Upper lobe of left lung (tissue), 6 donors: ENCODE data around the gene PPID. TPM values are rescaled to one million over a fixed set of nuclear protein-coding genes. Genes with fewer than 3 reads are reported as not detected.
"Not testable (repeated sequence)": the region's sequence is repeated elsewhere in the genome, so short reads cannot be mapped to it uniquely, and the experiment has no call there.

Experiments used
- ATAC-seq, 2 donors: fragments of 200-7000 bp; cut with Tn5 transposase; one replicate each; pipeline ENCODE4 v1.9.1; 2022; ENCODE audit warnings: mild to moderate bottlenecking in 2 of 2, moderate library complexity in 2 of 2; ENCODE audit not compliant: low FRiP score in 2 of 2
- DNase-seq, 2 donors: peaks; one replicate each; pipeline ENCODE4 v3.0.0-alpha.2; 2019 to 2020
- H3K27ac ChIP-seq, 4 donors: fragments of 200-600 bp; sonication (generic); one replicate each; pipeline ENCODE4 v1.5.1; 2016 to 2019
- H3K27me3 ChIP-seq, 4 donors: fragments of 200-600 bp; sonication (generic); one replicate each; pipeline ENCODE4 v1.5.1; 2017 to 2019
- H3K36me3 ChIP-seq, 4 donors: fragments of 200-600 bp; sonication (generic); one replicate each; pipeline ENCODE4 v1.5.1; 2016 to 2019
- H3K4me1 ChIP-seq, 4 donors: fragments of 200-600 bp; sonication (generic); one replicate each; pipeline ENCODE4 v1.5.1; 2018 to 2019
- H3K4me3 ChIP-seq, 4 donors: fragments of 200-600 bp; sonication (generic); one replicate each; pipeline ENCODE4 v1.5.1; 2017 to 2019; ENCODE audit warnings: mild to moderate bottlenecking in 2 of 4, moderate library complexity in 1 of 4
- H3K9me3 ChIP-seq, 4 donors: fragments of 200-600 bp; sonication (generic); one replicate each; pipeline ENCODE4 v1.5.1; 2018 to 2019
- EP300 ChIP-seq, 4 donors: sonication (generic); formaldehyde crosslinking; IDR thresholded peaks; one replicate each; pipeline ENCODE4 v1.5.1; 2017; ENCODE audit warnings: antibody characterized with exemption in 4 of 4, control low read depth in 2 of 4
- POLR2A ChIP-seq, 4 donors: fragments of 450-650 bp; IDR thresholded peaks; one replicate each; pipeline ENCODE4 v1.5.1; 2016 to 2017; ENCODE audit warnings: antibody characterized with exemption in 4 of 4, mild to moderate bottlenecking in 2 of 4
- POLR2AphosphoS5 ChIP-seq, 2 donors: sonication (generic); formaldehyde crosslinking; IDR thresholded peaks; one replicate each; pipeline ENCODE4 v1.5.1; 2017; ENCODE audit warnings: antibody characterized with exemption in 2 of 2
- WGBS, 2 donors: methylation state at CpG; one replicate each; pipeline ENCODE4 v1.1.5; 2017 to 2018; 5-methylcytosine and 5-hydroxymethylcytosine counted together
- total RNA-seq, 6 donors: library from RNA; depleted of rRNA in 4 of 6; stranded (reverse); fragments of >200 nt in 4 of 6; gene quantifications; one replicate each; pipeline versions ENCODE4 v1.1.0 to v1.2.1, GENCODE V29; 2016 to 2021
- TF ChIP-seq, protein P1 (sequence below), 6 experiments: fragments of 450-650 bp in 4 of 6; fragments of 200-600 bp in 2 of 6; sonication (generic) in 2 of 6; IDR thresholded peaks; one replicate each; pipeline ENCODE4 v1.5.1; 2016 to 2019; ENCODE audit warnings: antibody characterized with exemption in 6 of 6
- donor health status: DM: no; HTN: no; CAD: no; lungs with moderate emphysema.
- donor health status: DM: no; HTN: yes; CAD: no; lungs with severe emphysema.

Gene PPID
- total RNA-seq, 6 donors from 2014 or later, result 5.0 to 33.5 (median 16.6) TPM

DNA sequence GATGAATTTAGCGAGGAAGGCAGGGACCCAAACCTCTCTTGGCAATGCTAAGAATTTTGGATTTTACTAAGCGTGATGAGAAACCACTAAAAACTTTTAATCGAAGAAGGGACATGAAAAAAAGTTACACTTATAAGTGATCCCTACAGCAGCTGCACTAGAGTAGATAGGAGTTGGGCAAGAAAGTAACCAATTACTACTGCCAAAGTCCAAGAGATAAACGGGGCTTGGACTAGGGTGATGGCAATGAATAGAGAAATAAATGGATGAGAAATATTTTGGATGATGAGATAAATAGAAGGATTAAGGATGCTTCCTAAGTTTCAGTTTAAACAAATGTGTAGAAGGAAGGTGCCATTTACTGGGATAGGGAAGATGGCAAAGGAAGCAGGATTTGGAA lies 39.4 kb upstream of the PPID start:
- no peaks in the 10 kb centered on the region for H3K9me3 ChIP-seq
- H3K27me3 ChIP-seq, result no peaks in the 10 kb centered on the region
- no peak for ATAC-seq
- no peak overlapping the region for H3K4me3 ChIP-seq
- peaks cover 3 to 11% (median 5%) of the 10 kb centered on the region in 4 donors for H3K4me1 ChIP-seq
- no peak for DNase-seq
- no peak for TF ChIP-seq POLR2AphosphoS5 (IDR thresholded peaks at IDR 0.05)
- TF ChIP-seq POLR2A (IDR thresholded peaks at IDR 0.05), result no peak
- no peak for TF ChIP-seq EP300 (IDR thresholded peaks at IDR 0.05)
- TF ChIP-seq, protein P1, sequence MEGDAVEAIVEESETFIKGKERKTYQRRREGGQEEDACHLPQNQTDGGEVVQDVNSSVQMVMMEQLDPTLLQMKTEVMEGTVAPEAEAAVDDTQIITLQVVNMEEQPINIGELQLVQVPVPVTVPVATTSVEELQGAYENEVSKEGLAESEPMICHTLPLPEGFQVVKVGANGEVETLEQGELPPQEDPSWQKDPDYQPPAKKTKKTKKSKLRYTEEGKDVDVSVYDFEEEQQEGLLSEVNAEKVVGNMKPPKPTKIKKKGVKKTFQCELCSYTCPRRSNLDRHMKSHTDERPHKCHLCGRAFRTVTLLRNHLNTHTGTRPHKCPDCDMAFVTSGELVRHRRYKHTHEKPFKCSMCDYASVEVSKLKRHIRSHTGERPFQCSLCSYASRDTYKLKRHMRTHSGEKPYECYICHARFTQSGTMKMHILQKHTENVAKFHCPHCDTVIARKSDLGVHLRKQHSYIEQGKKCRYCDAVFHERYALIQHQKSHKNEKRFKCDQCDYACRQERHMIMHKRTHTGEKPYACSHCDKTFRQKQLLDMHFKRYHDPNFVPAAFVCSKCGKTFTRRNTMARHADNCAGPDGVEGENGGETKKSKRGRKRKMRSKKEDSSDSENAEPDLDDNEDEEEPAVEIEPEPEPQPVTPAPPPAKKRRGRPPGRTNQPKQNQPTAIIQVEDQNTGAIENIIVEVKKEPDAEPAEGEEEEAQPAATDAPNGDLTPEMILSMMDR (IDR thresholded peaks at IDR 0.05), result no peak
- H3K36me3 ChIP-seq, result no peaks in the 10 kb centered on the region
- 82% methylated on average over 4 of the region's 4 CpGs for WGBS, 2 donors
- no peak overlapping the region for H3K27ac ChIP-seq

DNA sequence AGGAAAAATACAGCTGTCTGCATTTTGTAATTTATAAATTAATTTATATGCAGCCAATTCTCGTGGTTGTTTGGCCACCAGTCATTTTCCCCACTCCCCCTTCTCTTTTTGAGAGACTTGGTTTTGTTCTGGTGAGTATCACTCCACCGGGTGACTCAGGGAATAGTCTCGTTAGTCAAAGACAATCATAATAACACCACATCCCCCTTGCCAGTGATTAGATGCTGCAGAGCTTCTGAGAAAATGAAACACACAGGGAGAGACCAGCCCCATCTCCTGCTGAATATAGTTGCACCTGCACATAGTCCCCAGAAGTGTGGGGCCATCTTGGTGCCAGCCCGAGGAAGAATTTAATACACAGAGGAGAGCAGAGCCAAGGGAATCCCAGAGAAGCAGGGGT lies 37.7 kb upstream of the PPID start:
- H3K36me3 ChIP-seq, result no peaks in the 10 kb centered on the region
- no peaks in the 10 kb centered on the region for H3K27me3 ChIP-seq
- no peak overlapping the region for H3K27ac ChIP-seq
- H3K4me1 ChIP-seq, result peaks cover 0 to 5% (median 0%) of the 10 kb centered on the region in 4 donors
- no peak overlapping the region for H3K4me3 ChIP-seq
- TF ChIP-seq, protein P1 (IDR thresholded peaks at IDR 0.05), result no peak
- TF ChIP-seq POLR2AphosphoS5 (IDR thresholded peaks at IDR 0.05), result no peak
- TF ChIP-seq EP300 (IDR thresholded peaks at IDR 0.05), result no peak
- TF ChIP-seq POLR2A (IDR thresholded peaks at IDR 0.05), result no peak
- WGBS, 2 donors, result 84 to 92% methylated on average over 3 to 4 of the region's 4 CpGs
- peak in 1 of 2 donors; percentile 40 for ATAC-seq
- H3K9me3 ChIP-seq, result no peaks in the 10 kb centered on the region
- DNase-seq, result no peak

DNA sequence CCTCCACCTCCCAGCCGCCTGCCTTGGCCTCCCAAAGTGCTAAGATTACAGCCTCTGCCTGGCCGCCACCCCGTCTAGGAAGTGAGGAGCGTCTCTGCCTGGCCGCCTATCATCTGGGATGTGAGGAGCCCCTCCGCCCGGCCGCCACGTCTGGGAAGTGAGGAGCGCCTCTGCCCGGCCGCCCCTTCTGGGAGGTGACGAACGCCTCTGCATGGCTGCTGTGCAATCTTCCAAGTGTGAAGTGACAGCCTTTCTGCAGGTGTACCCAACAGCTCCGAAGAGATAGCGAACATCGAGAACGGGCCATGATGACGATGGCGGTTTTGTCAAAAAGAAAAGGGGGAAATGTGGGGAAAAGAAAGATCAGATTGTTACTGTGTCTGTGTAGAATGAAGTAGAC lies 36.3 kb upstream of the PPID start:
- not testable (repeated sequence) for H3K27me3 ChIP-seq, H3K9me3 ChIP-seq, H3K27ac ChIP-seq, ATAC-seq, H3K4me1 ChIP-seq, H3K36me3 ChIP-seq, H3K4me3 ChIP-seq
- WGBS, 2 donors, result 94 to 99% methylated on average over 15 to 20 of the region's 20 CpGs
- DNase-seq, result peak in 1 of 2 donors; percentile 74

DNA sequence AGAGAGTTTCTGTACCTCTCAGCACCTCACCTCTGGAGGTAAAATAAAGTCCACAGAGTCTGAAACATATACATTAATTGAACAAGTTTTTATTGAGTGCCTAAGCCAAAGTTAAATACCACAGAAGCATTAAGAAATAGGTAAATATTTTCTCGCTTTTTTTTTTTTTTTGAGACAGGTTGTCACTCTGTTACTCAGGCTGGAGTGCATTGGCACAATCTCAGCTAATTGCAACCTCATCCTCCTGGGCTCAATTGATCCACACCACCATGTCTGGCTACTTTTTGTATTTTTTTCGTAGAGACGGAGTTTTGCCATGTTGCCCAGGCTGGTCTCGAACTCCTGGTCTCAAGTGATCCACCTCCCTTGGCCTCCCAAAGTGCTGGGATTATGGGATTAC lies 35.5 kb upstream of the PPID start:
- Histone ChIP-seq H3K4me3 (no peak overlapping the region), H3K9me3 (no peaks in the 10 kb centered on the region), H3K4me1 (peaks cover 0 to 5% (median 0%) of the 10 kb centered on the region in 4 donors), H3K36me3 (no peaks in the 10 kb centered on the region), H3K27ac (no peak overlapping the region), H3K27me3 (no peaks in the 10 kb centered on the region)
- WGBS, 2 donors, result 74 to 82% methylated on average over 4 of the region's 4 CpGs
- no peak for TF ChIP-seq EP300 (IDR thresholded peaks at IDR 0.05)
- TF ChIP-seq POLR2A (IDR thresholded peaks at IDR 0.05), result no peak
- TF ChIP-seq, protein P1 (IDR thresholded peaks at IDR 0.05), result no peak
- TF ChIP-seq POLR2AphosphoS5 (IDR thresholded peaks at IDR 0.05), result no peak
- DNase-seq (no peak), ATAC-seq (no peak)

DNA sequence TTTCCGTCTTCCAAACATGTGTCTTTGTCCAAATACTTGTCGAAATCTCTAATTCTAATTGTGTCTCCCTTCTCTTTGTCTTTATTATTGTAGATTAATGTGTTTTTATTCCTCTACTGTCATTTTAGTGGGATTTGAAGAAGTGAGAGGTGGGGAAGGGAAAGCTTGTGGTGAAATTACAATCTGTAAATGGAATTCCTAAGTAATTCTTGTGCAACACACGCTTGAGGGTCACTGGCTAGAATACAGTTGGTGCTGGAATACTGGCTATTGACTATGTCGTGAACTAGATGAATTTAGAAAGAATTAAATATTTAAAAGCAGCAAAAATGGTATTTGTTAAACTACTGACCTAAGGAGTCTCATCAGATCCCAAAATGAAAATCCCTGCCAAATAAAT lies 34.9 kb upstream of the PPID start:
- Histone ChIP-seq H3K27ac (no peak overlapping the region), H3K4me3 (no peak overlapping the region), H3K27me3 (no peaks in the 10 kb centered on the region), H3K9me3 (no peaks in the 10 kb centered on the region), H3K4me1 (peaks cover 0 to 5% (median 0%) of the 10 kb centered on the region in 4 donors), H3K36me3 (no peaks in the 10 kb centered on the region)
- no peak for DNase-seq
- ATAC-seq, result no peak
- TF ChIP-seq, protein P1 (IDR thresholded peaks at IDR 0.05), result no peak
- TF ChIP-seq POLR2AphosphoS5 (IDR thresholded peaks at IDR 0.05) (no peak), EP300 (IDR thresholded peaks at IDR 0.05) (no peak), POLR2A (IDR thresholded peaks at IDR 0.05) (no peak)
- WGBS, 2 donors, result 62 to 75% methylated on average over 4 of the region's 4 CpGs
